Measurements from ENCODE around the gene ZNF275. TPM values are rescaled to one million over a fixed set of nuclear protein-coding genes. Genes with fewer than 3 reads are reported as not detected.
"Not testable (repeated sequence)": the region's sequence is repeated elsewhere in the genome, so short reads cannot be mapped to it uniquely, and the experiment has no call there.

Gene ZNF275
- total RNA-seq, 4 donors from 2014 or later, result 4.6 to 7.6 (median 5.0) TPM

- no peaks in the 10 kb centered on the region for H3K4me1 ChIP-seq
- intact Hi-C loops (cut with DNase I; ENCODE audit: low total_unique reads), result no loop called here
- no peaks in the 10 kb centered on the region for H3K36me3 ChIP-seq
- no peak overlapping the region for H3K4me3 ChIP-seq
- no peaks in the 10 kb centered on the region for H3K27me3 ChIP-seq
- DNase-seq (no peak), ATAC-seq (no peak)
- TF ChIP-seq POLR2A (IDR thresholded peaks at IDR 0.05), result no peak
- TF ChIP-seq CTCF (IDR thresholded peaks at IDR 0.05 in 4 of 5, conservative IDR thresholded peaks at IDR 0.05 in 1 of 5), result no peak
- no peaks in the 10 kb centered on the region for H3K9me3 ChIP-seq
- H3K27ac ChIP-seq, result no peak overlapping the region
- in situ Hi-C loops (cut with MboI; ENCODE audit: low sequenced_read_pairs in 4 of 4), result no loop called here
Observed at GRCh38 chrX:153381684-153382532, 48.0 kb downstream of the ZNF275 start.

GRCh38 chrX:153382563-153383482 is 48.9 kb downstream of the ZNF275 start:
- ATAC-seq, result no peak
- Histone ChIP-seq H3K27ac (no peak overlapping the region), H3K4me1 (no peaks in the 10 kb centered on the region), H3K9me3 (no peaks in the 10 kb centered on the region), H3K36me3 (no peaks in the 10 kb centered on the region), H3K4me3 (no peak overlapping the region), H3K27me3 (no peaks in the 10 kb centered on the region)
- in situ Hi-C loops (cut with MboI; ENCODE audit: low sequenced_read_pairs in 4 of 4) (no loop called here), intact Hi-C loops (cut with DNase I; ENCODE audit: low total_unique reads) (no loop called here)
- TF ChIP-seq CTCF (IDR thresholded peaks at IDR 0.05 in 4 of 5, conservative IDR thresholded peaks at IDR 0.05 in 1 of 5) (no peak), POLR2A (IDR thresholded peaks at IDR 0.05) (no peak)
- DNase-seq, result no peak

GRCh38 chrX:153384390-153384789 is 50.4 kb downstream of the ZNF275 start:
- no peaks in the 10 kb centered on the region for H3K9me3 ChIP-seq
- ATAC-seq (no peak), DNase-seq (no peak)
- no peaks in the 10 kb centered on the region for H3K36me3 ChIP-seq
- H3K27me3 ChIP-seq, result no peaks in the 10 kb centered on the region
- in situ Hi-C loops (cut with MboI; ENCODE audit: low sequenced_read_pairs in 4 of 4) (no loop called here), intact Hi-C loops (cut with DNase I; ENCODE audit: low total_unique reads) (no loop called here)
- no peak overlapping the region for H3K4me3 ChIP-seq
- no peak overlapping the region for H3K27ac ChIP-seq
- TF ChIP-seq POLR2A (IDR thresholded peaks at IDR 0.05) (no peak), CTCF (IDR thresholded peaks at IDR 0.05 in 4 of 5, conservative IDR thresholded peaks at IDR 0.05 in 1 of 5) (no peak)
- no peaks in the 10 kb centered on the region for H3K4me1 ChIP-seq

- ATAC-seq; DNase-seq; in situ Hi-C loops (cut with MboI; ENCODE audit: low sequenced_read_pairs in 4 of 4); H3K27ac ChIP-seq; H3K27me3 ChIP-seq; H3K9me3 ChIP-seq; H3K4me3 ChIP-seq; intact Hi-C loops (cut with DNase I; ENCODE audit: low total_unique reads); H3K4me1 ChIP-seq; H3K36me3 ChIP-seq: not testable (repeated sequence)
Observed at GRCh38 chrX:153384973-153385372, 51.0 kb downstream of the ZNF275 start.

- intact Hi-C loops (cut with DNase I; ENCODE audit: low total_unique reads), result no loop called here
- Histone ChIP-seq H3K36me3 (no peaks in the 10 kb centered on the region), H3K27me3 (no peaks in the 10 kb centered on the region), H3K4me1 (no peaks in the 10 kb centered on the region), H3K27ac (no peak overlapping the region), H3K9me3 (no peaks in the 10 kb centered on the region), H3K4me3 (no peak overlapping the region)
- no peak for ATAC-seq
- DNase-seq, result no peak
- TF ChIP-seq POLR2A (IDR thresholded peaks at IDR 0.05), result no peak
- no peak for TF ChIP-seq CTCF (IDR thresholded peaks at IDR 0.05 in 4 of 5, conservative IDR thresholded peaks at IDR 0.05 in 1 of 5)
- in situ Hi-C loops (cut with MboI; ENCODE audit: low sequenced_read_pairs in 4 of 4), result no loop called here
Observed at GRCh38 chrX:153386097-153386496, 52.1 kb downstream of the ZNF275 start.
